Gastrocnemius medialis (tissue), 4 donors: ENCODE data around the gene SPACA5. TPM values are rescaled to one million over a fixed set of nuclear protein-coding genes. Genes with fewer than 3 reads are reported as not detected.
A peak's percentile ranks its signal among the peaks of the same experiment; 100 is the strongest.
"Not testable (repeated sequence)": the region's sequence is repeated elsewhere in the genome, so short reads cannot be mapped to it uniquely, and the experiment has no call there.

Experiments used
- ATAC-seq, 2 donors: fragments of 150-250 bp; one replicate each; pipeline ENCODE4 v1.9.1; 2016
- DNase-seq, 2 donors: peaks; one replicate each; pipeline ENCODE4 v3.0.0-alpha.2; 2019
- H3K27ac ChIP-seq, 4 donors: fragments of 200-600 bp; sonication (generic); 1 replicate in 1 of 4; 2 replicates in 3 of 4; pipeline ENCODE4 v1.5.1; 2016 to 2018; ENCODE audit warnings: mild to moderate bottlenecking in 2 of 4, moderate library complexity in 1 of 4
- H3K27me3 ChIP-seq, 3 donors: fragments of 200-600 bp; sonication (generic) in 2 of 3; 1 replicate in 1 of 3; 2 replicates in 2 of 3; pipeline versions ENCODE4 v1.5.1 to v1.6.0; 2016 to 2019; ENCODE audit warnings: mild to moderate bottlenecking in 1 of 3, moderate library complexity in 1 of 3
- H3K36me3 ChIP-seq, 2 donors: fragments of 200-600 bp; sonication (generic) in 1 of 2; one replicate each; pipeline ENCODE4 v1.5.1; 2017 to 2018
- H3K4me1 ChIP-seq, 2 donors: fragments of 200-600 bp; sonication (generic) in 1 of 2; one replicate each; pipeline ENCODE4 v1.5.1; 2016 to 2017; ENCODE audit warnings: mild to moderate bottlenecking in 2 of 2
- H3K4me3 ChIP-seq, 4 donors: fragments of 200-600 bp; sonication (generic) in 3 of 4; 1 replicate in 1 of 4; 2 replicates in 3 of 4; pipeline ENCODE4 v1.5.1; 2016 to 2019; ENCODE audit warnings: mild to moderate bottlenecking in 2 of 4
- H3K9me3 ChIP-seq, 3 donors: fragments of 200-600 bp; sonication (generic) in 2 of 3; 1 replicate in 1 of 3; 2 replicates in 2 of 3; pipeline ENCODE4 v1.5.1; 2016 to 2019
- CTCF ChIP-seq, 5 experiments: fragments of 450-650 bp in 3 of 5; fragments of 200-600 bp in 2 of 5; sonication (generic) in 2 of 5; IDR thresholded peaks in 4 of 5; conservative IDR thresholded peaks in 1 of 5; 1 replicate in 4 of 5; 2 replicates in 1 of 5; pipeline ENCODE4 v1.5.1; 2016 to 2019; ENCODE audit warnings: antibody characterized with exemption in 5 of 5, mild to moderate bottlenecking in 3 of 5, moderate library complexity in 3 of 5
- POLR2A ChIP-seq, 2 donors: fragments of 450-650 bp; IDR thresholded peaks; one replicate each; pipeline ENCODE4 v1.6.1; 2017; ENCODE audit warnings: antibody characterized with exemption in 2 of 2, mild to moderate bottlenecking in 2 of 2, moderate library complexity in 2 of 2
- in situ Hi-C, 4 donors: fragments of 200-750 bp; cut with MboI; loops; one replicate each; pipeline versions ENCODE4 v1.15.0 to v1.8.0; 2017; ENCODE audit warnings: low sequenced_read_pairs in 4 of 4
- intact Hi-C: fragments of 100-400 bp; cut with DNase I; formaldehyde crosslinking; loops from one replicate; pipeline ENCODE4 v1.15.1; 2023; ENCODE audit warnings: low total_unique reads
- total RNA-seq, 4 donors: library from RNA; depleted of rRNA; stranded (reverse); fragments of >200 nt; gene quantifications; one replicate each; pipeline versions ENCODE4 v1.1.0 to v1.2.3, GENCODE V29; 2016

The SPACA5 gene
- total RNA-seq, 4 donors from 2014 or later, result not detected

DNA sequence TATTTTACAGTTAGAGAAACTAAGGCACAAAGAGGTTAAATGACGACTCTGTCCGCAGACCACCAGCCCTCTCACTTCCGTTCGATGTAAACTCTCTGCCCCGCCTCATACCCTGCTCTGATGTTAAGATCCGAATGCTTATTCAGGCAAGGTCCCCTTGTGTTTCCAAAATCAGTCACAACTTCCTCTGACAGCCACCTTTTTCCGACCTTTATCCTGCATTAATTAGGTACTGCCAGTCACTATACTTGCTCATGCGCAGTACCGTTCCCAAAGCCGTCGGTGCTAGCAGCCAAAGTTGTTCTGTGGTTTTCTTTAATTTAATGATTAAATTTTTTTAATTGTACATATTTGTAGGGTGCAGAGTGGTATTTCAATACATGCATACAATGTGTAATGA, 13.7 kb downstream of the SPACA5 start:
- H3K4me1 ChIP-seq, DNase-seq, H3K27me3 ChIP-seq, H3K36me3 ChIP-seq, ATAC-seq, H3K9me3 ChIP-seq: not testable (repeated sequence)
- in situ Hi-C loops (loop anchor here in 3 of 4 donors (10.0 kb wide), 1 partner anchor 186 kb away; the partner anchor contains the start of gene ZNF81 (in 3 of the 3)), intact Hi-C loops (loop anchor here (5.0 to 10.0 kb wide), 3 partner anchors 366 to 828 kb away; partner anchors contain the start of genes ELK1, HDAC6, UBA1 and UXT)
- Histone ChIP-seq H3K27ac (peak overlapping the region in 2 of 4 donors; percentile 82 to 91), H3K4me3 (peak overlapping the region in 3 of 4 donors; percentile 61 to 67 (median 61))

DNA sequence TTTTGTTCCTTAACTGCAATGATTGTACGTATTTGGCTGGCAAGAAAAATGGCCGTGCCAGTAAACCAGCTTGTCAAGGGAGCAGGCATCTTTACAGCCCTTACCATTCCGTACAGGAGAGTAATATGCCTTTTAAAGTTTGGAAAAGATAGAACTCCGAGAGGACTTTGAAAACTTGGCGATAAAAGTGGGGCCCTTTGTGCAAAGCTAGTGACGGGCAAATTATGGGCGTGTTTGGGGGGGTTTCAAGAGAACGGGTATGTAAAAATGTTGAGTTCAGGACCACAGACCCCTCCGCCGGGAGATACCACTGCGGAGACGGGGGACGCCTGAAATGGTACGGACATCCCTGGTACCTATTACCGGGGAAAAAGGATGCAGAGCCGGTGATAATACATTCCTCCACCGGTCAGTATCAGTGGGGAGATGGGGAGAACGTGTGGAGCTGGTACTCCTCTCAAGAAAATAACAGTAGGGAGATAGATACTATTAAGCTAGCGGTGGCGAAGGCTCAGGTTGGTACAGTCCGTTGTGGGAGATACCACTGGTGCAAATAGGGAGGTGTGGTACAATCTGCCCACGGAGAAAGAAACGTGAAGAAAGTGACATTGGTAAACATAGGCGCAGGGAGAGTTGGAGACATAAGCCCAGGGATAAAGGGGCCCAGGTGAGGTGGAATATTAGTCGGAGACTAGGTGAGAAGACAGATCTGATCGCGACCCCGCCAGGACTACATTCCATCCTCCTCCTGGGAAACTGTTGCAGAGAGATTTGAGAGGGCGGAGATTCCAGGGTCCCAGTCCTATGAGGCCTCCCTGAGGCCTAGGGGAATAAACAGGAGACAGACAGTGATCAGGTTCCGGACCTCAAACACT, 14.5 kb downstream of the SPACA5 start:
- TF ChIP-seq CTCF (IDR thresholded peaks at IDR 0.05 in 4 of 5, conservative IDR thresholded peaks at IDR 0.05 in 1 of 5) (no peak), POLR2A (IDR thresholded peaks at IDR 0.05) (no peak)
- peak overlapping the region; percentile 82 to 91 (median 86) for H3K27ac ChIP-seq
- H3K4me1 ChIP-seq, result peaks cover 0 to 4% of the 10 kb centered on the region in 2 donors
- DNase-seq, result peak; percentile 32 to 60
- in situ Hi-C loops (loop anchor here in 3 of 4 donors (10.0 kb wide), 1 partner anchor 186 kb away; the partner anchor contains the start of gene ZNF81 (in 3 of the 3)), intact Hi-C loops (loop anchor here (5.0 to 10.0 kb wide), 3 partner anchors 366 to 829 kb away; partner anchors contain the start of genes ELK1, HDAC6, UBA1 and UXT)
- H3K36me3 ChIP-seq, result no peaks in the 10 kb centered on the region
- no peaks in the 10 kb centered on the region for H3K9me3 ChIP-seq
- peak; percentile 90 for ATAC-seq
- H3K4me3 ChIP-seq, result peak overlapping the region; percentile 61 to 68 (median 64)
- no peaks in the 10 kb centered on the region for H3K27me3 ChIP-seq

- in situ Hi-C loops (loop anchor here in 3 of 4 donors (10.0 kb wide), 1 partner anchor 187 kb away; the partner anchor contains the start of gene ZNF81 (in 3 of the 3)), intact Hi-C loops (loop anchor here (5.0 to 10.0 kb wide), 3 partner anchors 367 to 830 kb away; partner anchors contain the start of genes ELK1, HDAC6, UBA1 and UXT)
- ATAC-seq (no peak), DNase-seq (no peak)
- Histone ChIP-seq H3K27me3 (no peaks in the 10 kb centered on the region), H3K9me3 (no peaks in the 10 kb centered on the region), H3K4me1 (peaks cover 0 to 4% of the 10 kb centered on the region in 2 donors), H3K27ac (peak overlapping the region in 1 of 4 donors; percentile 91), H3K36me3 (no peaks in the 10 kb centered on the region), H3K4me3 (no peak overlapping the region)
- TF ChIP-seq CTCF (IDR thresholded peaks at IDR 0.05 in 4 of 5, conservative IDR thresholded peaks at IDR 0.05 in 1 of 5), result no peak
- TF ChIP-seq POLR2A (IDR thresholded peaks at IDR 0.05), result no peak
These were observed 15.3 kb downstream of the SPACA5 start for GRCh38 chrX:48022100-48022499.

DNA sequence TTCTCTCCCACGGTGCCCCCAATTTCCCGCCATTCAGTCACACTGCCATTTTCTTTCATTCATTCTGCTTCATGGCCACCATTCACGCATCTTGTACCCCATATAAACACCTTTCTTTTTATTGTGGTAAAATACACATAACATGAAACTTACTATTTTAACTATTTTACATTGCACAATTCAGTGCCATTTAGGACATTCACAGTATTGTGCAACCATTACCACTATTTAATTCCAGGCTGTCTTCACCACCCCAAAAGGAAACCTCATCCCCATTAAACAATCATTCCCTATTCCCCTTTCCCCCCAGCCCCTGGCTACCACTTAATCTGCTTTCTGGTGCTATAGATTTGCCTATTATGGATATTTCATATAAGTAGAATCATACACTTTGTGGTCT, 15.9 kb downstream of the SPACA5 start:
- Histone ChIP-seq H3K4me3 (no peak overlapping the region), H3K9me3 (no peaks in the 10 kb centered on the region), H3K36me3 (no peaks in the 10 kb centered on the region), H3K4me1 (peaks cover 0 to 4% of the 10 kb centered on the region in 2 donors), H3K27me3 (no peaks in the 10 kb centered on the region), H3K27ac (no peak overlapping the region)
- DNase-seq, result no peak
- intact Hi-C loops, result loop anchor here (5.0 to 10.0 kb wide), 3 partner anchors 368 to 830 kb away; partner anchors contain the start of genes ELK1, HDAC6, UBA1 and UXT
- in situ Hi-C loops, result loop anchor here in 3 of 4 donors (10.0 kb wide), 1 partner anchor 188 kb away; the partner anchor contains the start of gene ZNF81 (in 3 of the 3)
- no peak for ATAC-seq
- TF ChIP-seq POLR2A (IDR thresholded peaks at IDR 0.05) (no peak), CTCF (IDR thresholded peaks at IDR 0.05 in 4 of 5, conservative IDR thresholded peaks at IDR 0.05 in 1 of 5) (no peak)
